ENCODE results near the gene TMEM198. TPM values are rescaled to one million over a fixed set of nuclear protein-coding genes. Genes with fewer than 3 reads are reported as not detected.

The TMEM198 gene
- total RNA-seq, 1 donor from 2014 or later, result 7.6 TPM

DNA sequence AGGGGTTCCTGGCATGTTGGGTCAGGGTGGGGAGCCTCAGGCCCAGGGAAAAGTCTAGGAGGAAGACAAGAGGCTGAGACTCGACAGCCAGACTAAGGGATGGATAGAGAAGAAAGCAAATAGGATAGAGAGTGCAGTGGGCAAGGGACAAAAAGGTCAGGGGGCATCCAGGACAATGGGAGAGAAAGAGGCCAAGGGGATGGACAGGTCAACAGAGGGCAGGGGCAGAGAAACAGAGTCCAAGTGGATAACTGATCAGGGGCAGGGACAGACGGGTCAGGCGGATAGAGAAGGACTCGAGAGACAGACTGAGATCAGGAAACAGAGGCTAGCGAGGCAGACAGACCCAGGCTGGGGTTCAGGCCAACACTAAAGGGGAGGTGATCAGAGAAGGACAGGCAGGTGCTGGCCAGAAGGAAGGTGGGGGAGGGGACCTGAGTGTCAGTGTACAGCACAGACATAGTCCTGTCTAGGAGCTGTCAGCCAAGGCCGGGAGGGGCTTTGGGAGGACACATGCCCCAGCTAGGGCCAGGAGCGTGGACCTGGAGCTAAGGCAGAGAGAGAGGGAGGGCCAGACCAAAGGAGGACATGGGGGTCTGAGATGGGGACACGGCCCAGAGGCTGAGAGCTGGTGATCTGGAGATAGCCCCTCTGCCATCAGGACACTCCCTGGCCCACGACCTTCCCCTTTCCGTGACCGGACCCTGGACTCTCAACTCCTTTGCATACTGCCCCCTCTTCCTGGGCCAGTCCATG is 17.3 kb upstream of the TMEM198 start:
- no peak overlapping the region for H3K4me3 ChIP-seq (ENCODE audit: low read depth, low read length)
- DNase-seq (ENCODE audit: low read depth), result no peak
- peaks cover 41% of the 10 kb centered on the region for H3K27me3 ChIP-seq (ENCODE audit: control insufficient read depth, insufficient read depth, low read length)
- TF ChIP-seq, protein P1, sequence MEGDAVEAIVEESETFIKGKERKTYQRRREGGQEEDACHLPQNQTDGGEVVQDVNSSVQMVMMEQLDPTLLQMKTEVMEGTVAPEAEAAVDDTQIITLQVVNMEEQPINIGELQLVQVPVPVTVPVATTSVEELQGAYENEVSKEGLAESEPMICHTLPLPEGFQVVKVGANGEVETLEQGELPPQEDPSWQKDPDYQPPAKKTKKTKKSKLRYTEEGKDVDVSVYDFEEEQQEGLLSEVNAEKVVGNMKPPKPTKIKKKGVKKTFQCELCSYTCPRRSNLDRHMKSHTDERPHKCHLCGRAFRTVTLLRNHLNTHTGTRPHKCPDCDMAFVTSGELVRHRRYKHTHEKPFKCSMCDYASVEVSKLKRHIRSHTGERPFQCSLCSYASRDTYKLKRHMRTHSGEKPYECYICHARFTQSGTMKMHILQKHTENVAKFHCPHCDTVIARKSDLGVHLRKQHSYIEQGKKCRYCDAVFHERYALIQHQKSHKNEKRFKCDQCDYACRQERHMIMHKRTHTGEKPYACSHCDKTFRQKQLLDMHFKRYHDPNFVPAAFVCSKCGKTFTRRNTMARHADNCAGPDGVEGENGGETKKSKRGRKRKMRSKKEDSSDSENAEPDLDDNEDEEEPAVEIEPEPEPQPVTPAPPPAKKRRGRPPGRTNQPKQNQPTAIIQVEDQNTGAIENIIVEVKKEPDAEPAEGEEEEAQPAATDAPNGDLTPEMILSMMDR (IDR thresholded peaks at IDR 0.05; ENCODE audit: insufficient read depth, low read length, poor library complexity, severe bottlenecking), result no peak
- no peaks in the 10 kb centered on the region for H3K36me3 ChIP-seq (ENCODE audit: control insufficient read depth, insufficient read depth, low read length)

DNA sequence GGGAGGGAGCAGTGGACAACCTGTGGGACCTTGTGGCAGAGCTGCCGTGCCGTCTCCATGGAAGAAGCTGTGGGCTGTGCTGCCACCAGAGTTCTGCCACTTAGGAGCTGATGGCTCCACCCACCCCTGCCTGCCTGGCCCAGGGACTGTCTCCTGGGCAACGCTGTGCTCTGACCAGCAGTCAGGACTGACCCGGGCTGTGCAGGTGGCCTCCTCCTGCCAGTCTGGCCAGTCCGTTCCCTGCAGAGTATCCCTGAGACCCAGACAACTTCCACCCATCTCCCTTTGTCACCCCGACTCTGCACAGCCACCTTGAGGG is 16.8 kb upstream of the TMEM198 start:
- H3K36me3 ChIP-seq (ENCODE audit: control insufficient read depth, insufficient read depth, low read length), result no peaks in the 10 kb centered on the region
- TF ChIP-seq, protein P1 (IDR thresholded peaks at IDR 0.05; ENCODE audit: insufficient read depth, low read length, poor library complexity, severe bottlenecking), result no peak
- no peak overlapping the region for H3K4me3 ChIP-seq (ENCODE audit: low read depth, low read length)
- DNase-seq (ENCODE audit: low read depth), result no peak
- peaks cover 46% of the 10 kb centered on the region for H3K27me3 ChIP-seq (ENCODE audit: control insufficient read depth, insufficient read depth, low read length)

DNA sequence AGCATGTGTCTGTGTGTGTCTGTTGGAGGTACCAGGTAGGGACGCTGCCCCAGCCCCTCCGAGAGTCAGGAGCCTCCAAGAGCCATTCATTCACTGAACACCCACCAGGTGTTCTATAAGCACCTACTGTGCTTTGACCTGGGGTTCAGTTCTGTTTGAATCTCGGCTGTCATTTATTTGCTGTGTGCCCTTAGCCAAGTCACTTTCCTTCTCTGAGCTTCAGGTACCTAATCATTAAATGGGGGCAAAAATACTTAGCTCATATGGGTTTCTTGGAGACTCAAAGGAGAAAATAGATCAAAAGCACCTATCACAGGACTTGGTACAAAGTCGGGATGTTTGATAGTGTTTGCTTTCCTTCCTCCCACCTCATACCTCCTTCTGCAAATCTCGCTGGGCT is 16.4 kb upstream of the TMEM198 start:
- TF ChIP-seq, protein P1 (IDR thresholded peaks at IDR 0.05; ENCODE audit: insufficient read depth, low read length, poor library complexity, severe bottlenecking), result no peak
- Histone ChIP-seq H3K4me3 (ENCODE audit: low read depth, low read length) (no peak overlapping the region), H3K27me3 (ENCODE audit: control insufficient read depth, insufficient read depth, low read length) (peaks cover 50% of the 10 kb centered on the region), H3K36me3 (ENCODE audit: control insufficient read depth, insufficient read depth, low read length) (no peaks in the 10 kb centered on the region)
- DNase-seq (ENCODE audit: low read depth), result no peak

DNA sequence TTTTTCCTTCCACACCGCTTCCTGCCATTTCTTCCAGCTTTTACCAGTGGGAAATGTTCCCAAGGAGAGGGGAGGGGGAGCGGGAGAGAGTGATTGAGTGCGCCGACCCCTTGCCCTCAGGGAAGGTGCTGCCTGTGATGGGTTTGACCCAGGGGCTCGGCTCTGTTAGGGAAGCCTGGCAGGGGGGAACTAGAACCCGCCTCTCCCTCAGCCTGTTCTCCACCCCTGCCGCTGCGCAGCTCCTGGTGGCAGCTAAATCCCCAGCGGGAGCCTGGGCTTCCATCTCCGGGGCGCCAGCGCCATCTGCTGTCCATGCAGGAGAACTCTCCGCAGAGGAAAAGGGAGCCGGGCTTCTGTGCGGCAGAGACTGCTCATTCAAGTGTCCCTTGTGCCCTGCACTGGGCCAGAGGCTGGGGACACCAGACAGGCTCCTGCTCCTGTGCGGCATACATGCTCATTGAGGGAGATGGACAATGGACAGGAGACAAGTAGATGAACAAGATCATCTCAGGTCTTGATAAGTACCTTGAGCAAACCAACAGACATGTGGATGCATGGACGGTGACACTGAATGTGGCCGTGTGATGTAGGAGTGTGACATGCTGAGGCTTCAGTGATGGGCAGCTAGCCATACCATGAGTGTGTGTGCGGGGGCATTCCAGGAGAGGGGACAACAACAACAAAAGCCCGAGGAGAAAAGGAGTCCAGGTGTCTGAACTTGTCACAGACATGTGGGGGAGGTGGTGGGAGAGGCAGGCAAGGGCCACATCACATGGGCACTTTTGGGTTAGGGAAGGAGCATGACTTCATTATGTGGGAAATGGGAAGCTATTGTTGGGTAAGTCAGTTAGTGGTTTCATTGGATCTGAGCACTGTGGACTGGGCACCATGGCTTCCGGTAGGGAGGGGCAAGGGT is 13.5 kb upstream of the TMEM198 start:
- Histone ChIP-seq H3K4me3 (ENCODE audit: low read depth, low read length) (no peak overlapping the region), H3K27me3 (ENCODE audit: control insufficient read depth, insufficient read depth, low read length) (peaks cover 56% of the 10 kb centered on the region), H3K36me3 (ENCODE audit: control insufficient read depth, insufficient read depth, low read length) (no peaks in the 10 kb centered on the region)
- no peak for DNase-seq (ENCODE audit: low read depth)
- TF ChIP-seq, protein P1 (IDR thresholded peaks at IDR 0.05; ENCODE audit: insufficient read depth, low read length, poor library complexity, severe bottlenecking), result peak; percentile 98

DNA sequence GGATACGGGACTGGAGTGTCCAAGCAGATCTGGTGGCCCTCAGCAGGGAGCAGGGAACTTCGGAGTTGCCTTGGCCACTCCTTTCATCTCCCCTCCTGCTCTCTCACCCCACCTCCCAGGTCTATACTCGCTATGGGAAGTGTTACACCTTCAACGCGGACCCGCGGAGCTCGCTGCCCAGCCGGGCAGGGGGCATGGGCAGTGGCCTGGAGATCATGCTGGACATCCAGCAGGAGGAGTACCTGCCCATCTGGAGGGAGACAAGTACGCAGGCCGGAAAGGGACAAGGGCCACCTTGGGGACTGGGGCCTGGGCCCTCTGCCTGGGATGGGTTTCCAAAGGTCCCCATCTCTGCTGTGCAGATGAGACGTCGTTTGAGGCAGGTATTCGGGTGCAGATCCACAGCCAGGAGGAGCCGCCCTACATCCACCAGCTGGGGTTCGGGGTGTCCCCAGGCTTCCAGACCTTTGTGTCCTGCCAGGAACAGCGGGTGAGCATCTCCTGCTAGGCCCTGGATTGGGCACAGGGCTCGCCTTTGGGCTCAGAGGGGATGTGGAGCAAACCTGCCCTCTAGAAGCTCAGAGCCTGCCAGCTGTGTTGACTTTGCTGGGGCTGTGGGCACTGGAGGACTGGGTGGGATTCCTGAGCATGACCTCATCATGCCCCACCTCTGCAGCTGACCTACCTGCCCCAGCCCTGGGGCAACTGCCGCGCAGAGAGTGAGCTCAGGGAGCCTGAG is 12.0 kb upstream of the TMEM198 start:
- Histone ChIP-seq H3K4me3 (ENCODE audit: low read depth, low read length) (no peak overlapping the region), H3K36me3 (ENCODE audit: control insufficient read depth, insufficient read depth, low read length) (no peaks in the 10 kb centered on the region), H3K27me3 (ENCODE audit: control insufficient read depth, insufficient read depth, low read length) (peaks cover 46% of the 10 kb centered on the region)
- TF ChIP-seq, protein P1 (IDR thresholded peaks at IDR 0.05; ENCODE audit: insufficient read depth, low read length, poor library complexity, severe bottlenecking), result no peak
- DNase-seq (ENCODE audit: low read depth), result no peak

Data from kidney epithelial cell (primary cell).